Dermis microvascular lymphatic vessel endothelial cell (primary cell): ENCODE data around the gene ARID3C. TPM values are rescaled to one million over a fixed set of nuclear protein-coding genes. Genes with fewer than 3 reads are reported as not detected.

Source experiments
- DNase-seq, 2 donors: peaks; one replicate each; pipeline versions ENCODE4 v3.0.0 to v3.0.0-alpha.2; 2010; ENCODE audit warnings: low read depth in 2 of 2
- total RNA-seq: library from RNA; depleted of rRNA; stranded (reverse); fragments of >200 nt; gene quantifications from 2 replicates; pipeline ENCODE4 v1.2.1, GENCODE V29; 2014

Gene ARID3C
- total RNA-seq, 1 donor from 2014 or later: not detected

DNA sequence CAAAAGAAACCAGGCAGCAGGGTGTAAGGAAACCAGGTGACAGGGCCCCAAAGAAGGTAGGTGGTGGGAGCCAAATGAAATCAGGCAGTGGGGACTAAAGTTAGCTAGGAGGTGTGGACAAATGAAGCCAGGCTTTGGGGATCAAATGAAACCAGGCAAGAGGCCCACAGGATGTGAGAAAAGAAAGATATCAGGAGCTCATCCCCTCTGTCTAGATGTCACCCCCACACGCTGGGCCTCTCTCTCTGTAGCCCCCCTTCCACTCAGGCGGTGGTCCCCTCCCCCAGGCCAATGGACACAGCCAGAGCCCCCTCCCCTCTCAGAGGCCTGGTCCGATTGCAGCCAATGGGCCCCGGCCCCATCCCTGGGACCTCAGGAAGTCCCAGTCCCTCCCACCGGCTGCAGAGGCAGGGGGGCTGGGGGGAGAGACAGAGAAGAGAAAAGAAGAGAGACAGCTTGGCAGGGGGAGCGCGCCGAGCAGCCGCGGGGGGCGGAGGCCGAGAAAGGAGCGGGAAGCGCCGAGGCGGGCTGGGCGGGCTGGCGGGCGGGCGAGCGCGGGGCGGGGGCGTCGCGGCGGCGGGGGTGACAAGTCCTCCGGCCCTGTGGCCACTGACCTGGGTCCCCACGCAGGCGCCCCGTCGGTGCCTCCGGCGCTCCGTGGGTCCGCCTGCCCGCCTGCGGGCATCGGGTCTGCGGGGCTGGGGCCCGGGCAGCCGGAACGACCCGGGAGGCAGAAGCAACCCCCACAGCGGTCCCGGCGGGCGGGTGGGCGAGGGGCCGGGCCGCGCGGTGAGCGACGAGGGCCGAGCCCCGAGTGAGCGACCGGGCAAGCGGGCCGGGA, 51.2 kb downstream of the ARID3C start:
- no peak for DNase-seq

DNA sequence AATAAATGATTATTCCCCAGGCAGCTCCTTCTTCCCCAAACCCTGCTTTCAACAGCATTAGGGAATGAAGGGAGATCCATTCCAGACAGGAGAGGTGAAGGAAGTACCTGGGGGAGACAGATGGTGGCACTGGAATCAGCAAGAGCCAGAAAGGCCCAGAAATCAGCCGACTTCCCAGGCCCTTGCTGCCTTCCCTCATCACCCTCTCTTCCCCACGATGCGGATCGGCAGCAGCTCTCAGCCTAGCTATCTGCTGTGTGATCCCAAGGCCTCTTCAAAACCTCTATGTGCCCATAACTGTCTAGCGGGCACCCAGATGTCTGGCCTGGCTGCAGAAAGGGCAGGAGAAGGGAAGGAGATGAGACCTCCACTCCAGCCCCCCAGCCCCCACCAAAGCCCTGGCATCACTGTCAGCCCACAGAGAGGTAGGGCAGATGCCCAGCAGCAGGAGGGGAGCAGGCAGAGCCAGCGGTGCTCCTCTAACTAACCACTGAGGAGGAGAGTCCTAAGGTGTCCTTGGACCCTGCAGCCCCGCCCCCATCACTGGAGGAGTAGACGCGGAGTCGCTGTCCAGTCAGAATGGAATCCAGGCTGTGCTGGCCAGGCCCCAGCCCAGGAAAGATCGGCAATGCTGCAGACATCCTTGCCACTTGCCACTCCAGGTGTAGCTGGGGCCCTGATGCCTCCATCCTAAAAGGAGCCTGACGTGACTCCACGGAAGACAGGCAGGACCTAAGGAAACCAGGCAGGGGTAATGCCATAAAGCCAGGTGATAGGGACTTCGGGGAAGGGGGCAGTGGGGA, 52.1 kb downstream of the ARID3C start:
- DNase-seq: no peak

DNA sequence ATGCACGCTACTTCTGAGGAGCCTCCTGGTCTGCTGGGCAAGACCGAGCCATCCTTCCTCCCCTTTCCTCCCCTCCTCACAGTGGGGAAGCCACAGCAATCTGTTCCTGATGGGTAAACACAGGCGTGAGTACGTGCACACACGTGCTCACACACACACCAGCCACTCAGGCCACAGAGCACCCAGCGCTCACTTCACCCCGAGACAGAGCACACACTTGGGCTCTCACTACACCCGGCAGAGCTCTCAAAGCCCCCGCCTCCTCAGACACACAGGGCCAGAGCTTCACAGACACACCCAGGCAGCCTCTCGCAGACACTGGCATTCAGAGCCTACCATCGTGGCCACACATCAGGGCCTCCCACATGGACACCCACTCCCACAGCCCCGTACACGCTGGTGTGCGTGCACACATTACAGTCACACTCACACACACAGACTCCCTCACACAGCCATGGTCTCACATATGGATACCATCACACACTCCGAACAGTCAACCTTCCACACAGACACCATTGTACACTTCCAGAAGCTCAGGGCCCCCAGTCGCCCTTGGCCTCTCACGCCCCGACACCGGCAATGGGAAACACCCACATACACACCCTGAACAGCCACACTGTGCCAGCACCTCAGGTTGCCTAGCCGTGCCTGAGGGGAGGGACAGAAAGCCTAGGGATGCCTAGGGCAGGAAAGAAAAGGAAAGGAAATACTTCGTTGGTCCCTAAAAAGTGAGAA, 52.8 kb downstream of the ARID3C start:
- no peak for DNase-seq

DNA sequence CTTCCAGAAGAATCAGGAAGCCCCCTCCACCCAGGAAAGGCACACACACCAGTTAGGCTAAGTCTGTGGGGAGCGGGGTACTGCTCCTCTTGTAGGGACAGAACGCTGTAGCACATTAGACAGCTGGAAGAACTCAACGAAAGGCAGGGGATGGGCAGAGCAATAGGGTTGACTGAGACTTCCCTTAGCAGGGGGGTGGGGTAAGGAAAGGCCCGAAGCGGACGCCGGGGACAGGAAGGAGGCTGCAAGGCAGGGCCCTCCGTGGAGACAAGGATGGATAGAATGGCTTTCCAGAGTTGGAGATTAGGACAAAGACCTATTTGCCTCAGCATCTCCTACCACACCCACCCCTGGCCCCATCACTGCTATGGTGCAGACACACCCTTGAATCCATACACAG, 53.6 kb downstream of the ARID3C start:
- no peak for DNase-seq

DNA sequence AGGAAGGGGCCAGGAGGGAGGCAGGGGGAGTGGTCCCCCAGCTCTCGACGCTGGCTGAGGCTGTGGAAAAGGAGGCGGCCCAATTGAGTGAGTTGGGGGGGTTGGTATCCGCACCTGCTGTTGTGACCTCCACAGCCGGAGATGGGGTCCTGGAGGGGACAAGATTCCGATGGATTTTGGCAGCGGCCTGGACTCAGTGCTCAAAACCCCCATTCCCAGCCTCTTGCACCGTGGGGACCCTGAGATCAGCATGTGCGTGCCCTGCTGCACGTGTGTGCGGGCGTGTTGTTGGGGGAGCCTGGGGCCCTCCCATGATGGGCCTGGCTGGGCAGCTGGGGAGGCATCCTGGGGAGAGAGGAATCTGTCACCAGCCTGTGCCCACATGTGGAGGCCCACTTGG, 54.3 kb downstream of the ARID3C start:
- no peak for DNase-seq

DNA sequence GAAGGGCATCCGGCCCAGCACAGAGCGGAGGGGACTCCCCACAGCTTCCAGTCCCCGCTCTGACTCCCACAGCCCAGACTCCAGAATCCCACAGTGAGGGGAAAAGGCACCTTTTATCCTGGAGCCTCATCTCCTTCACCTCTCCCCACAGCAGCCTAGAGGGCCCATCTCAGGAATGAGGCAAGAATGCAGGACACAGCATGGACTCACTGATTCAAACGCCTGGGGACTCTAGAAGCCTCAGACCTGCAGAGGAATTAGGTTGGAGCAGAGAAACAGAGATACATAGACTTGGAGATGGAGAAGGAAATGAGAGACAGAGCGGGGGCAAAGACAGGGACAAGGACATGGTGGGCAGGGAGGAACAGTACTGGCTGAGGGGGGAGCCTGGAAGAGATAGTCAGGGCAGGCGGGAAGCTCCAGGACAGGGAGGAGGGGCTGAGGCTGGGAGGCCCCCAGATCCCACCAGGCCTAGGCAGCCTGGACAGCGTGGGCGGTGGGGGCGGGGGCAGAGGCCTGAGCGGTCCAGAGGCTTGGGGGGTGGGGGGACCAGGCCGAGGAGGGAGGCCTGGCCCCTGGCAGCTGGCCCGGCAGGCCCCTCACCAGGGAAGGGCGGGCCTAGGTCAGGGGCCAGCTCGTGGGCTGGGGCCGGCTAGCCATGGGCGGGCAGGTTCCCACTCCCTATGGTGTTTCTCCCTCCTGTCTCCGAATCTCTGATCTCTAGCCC, 55.1 kb downstream of the ARID3C start:
- no peak for DNase-seq

DNA sequence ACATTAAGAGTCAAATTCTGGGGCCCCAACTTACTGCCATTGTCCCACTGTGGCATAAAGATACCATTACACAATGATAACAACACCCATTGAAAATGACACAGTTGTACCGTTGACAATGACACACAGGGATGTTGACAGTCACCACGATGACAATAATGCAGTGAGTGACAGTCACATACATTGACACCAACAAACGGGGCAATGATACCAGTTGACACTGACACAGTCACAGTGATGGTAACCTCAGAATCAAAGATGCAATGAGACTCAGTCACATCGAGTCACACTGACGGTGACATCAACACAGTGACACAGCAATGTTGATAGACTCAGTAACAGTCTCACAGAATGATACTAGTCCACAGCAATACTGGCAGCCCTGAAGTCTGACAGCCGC, 56.2 kb downstream of the ARID3C start:
- no peak for DNase-seq

DNA sequence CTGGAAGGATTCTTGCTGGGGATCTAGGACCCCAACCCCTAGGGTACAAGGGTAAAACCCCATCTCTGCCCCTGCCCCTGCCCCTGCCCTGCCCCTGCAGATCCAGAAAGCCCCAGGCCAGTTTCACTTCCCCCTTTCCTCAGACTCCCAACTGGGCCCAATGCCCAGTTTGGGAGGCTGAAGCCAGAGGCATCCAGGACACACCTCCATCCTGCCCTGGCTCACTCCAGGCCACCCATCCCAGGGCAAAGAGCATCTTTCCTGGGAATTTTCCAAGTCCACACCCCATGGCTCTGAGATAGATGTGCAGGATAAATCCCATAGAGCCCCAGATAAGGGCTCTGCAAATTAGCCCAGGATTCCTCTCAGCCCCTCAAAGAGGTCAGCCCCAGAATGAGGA, 56.8 kb downstream of the ARID3C start:
- DNase-seq: no peak

DNA sequence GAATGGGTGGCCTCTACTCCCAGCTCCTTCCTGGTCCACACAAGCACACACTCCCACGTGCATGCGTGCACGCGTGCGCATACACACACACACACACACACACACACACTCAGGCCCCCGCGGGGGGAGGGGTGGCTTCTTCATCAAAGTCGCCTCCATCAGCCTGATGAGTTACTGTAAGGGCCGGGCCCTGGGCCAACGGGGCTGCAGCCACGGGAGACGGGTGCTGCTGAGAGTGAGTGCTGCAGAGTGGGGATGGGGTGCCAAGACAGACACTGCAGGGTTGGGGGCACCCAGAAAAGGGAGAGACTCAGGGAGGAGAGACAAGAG, 57.4 kb downstream of the ARID3C start:
- no peak for DNase-seq

Other genes with a start within 250 kb of the ARID3C start
- gene FAM219A, start 170.5 kb downstream of the ARID3C start, total RNA-seq: 5.0 and 6.1 TPM in 2 replicates
- gene DNAI1, start 170.3 kb downstream of the ARID3C start, total RNA-seq: not detected in 2 replicates
- gene ENHO, start 106.1 kb downstream of the ARID3C start, total RNA-seq: under 0.01 TPM in 1 of 2 replicates, not detected in the other
- not detected in 2 replicates for gene CNTFR, start 39.3 kb downstream of the ARID3C start, total RNA-seq
- gene RPP25L, start 17.0 kb downstream of the ARID3C start, total RNA-seq: 16.9 and 17.7 TPM in 2 replicates
- gene DCTN3, start 8.6 kb downstream of the ARID3C start, total RNA-seq: 76.0 and 80.8 TPM in 2 replicates
- 34.9 and 48.4 TPM in 2 replicates for gene SIGMAR1, start 8.7 kb upstream of the ARID3C start, total RNA-seq
- 23.5 and 33.4 TPM in 2 replicates for gene GALT, start 17.6 kb upstream of the ARID3C start, total RNA-seq
- 3.5 and 4.9 TPM in 2 replicates for gene IL11RA, start 23.1 kb upstream of the ARID3C start, total RNA-seq
- gene CCL27, start 33.6 kb upstream of the ARID3C start, total RNA-seq: not detected in 2 replicates
- gene CCL19, start 62.2 kb upstream of the ARID3C start, total RNA-seq: not detected in 2 replicates
- gene CCL21, start 81.1 kb upstream of the ARID3C start, total RNA-seq: 1.8 and 12.0 TPM in 2 replicates